GM13976 (cell line): ENCODE results near the gene C1orf116.

ENCODE experiments used
- DNase-seq: peaks from one replicate; pipeline ENCODE4 v3.0.0; 2012; ENCODE audit warnings: low spot score
- CTCF ChIP-seq: IDR thresholded peaks from 2 replicates; pipeline ENCODE4 v1.5.1; 2012; ENCODE audit warnings: borderline replicate concordance, mild to moderate bottlenecking; ENCODE audit not compliant: insufficient read depth; ENCODE audit errors: extremely low read depth, missing control alignments, control extremely low read depth
- in situ Hi-C: fragments of 300-500 bp; cut with MboI; formaldehyde crosslinking; loops from one replicate; pipeline ENCODE4 v1.12.0; 2022; ENCODE audit warnings: low sequenced_read_pairs, mixed read lengths, inconsistent platforms; ENCODE audit not compliant: unreplicated experiment

C1orf116 gene

GRCh38 chr1:207031632-207032264 is 808 bp downstream of the C1orf116 start:
- DNase-seq, result no peak
- no peak for TF ChIP-seq CTCF
- in situ Hi-C loops, result no loop called here

GRCh38 chr1:207031016-207031415 is 1.5 kb downstream of the C1orf116 start:
- in situ Hi-C loops, result no loop called here
- TF ChIP-seq CTCF, result no peak
- DNase-seq, result no peak

- TF ChIP-seq CTCF, result no peak
- in situ Hi-C loops, result no loop called here
- no peak for DNase-seq
Measured at GRCh38 chr1:207030522-207031009, 2.0 kb downstream of the C1orf116 start.

- in situ Hi-C loops, result no loop called here
- DNase-seq, result no peak
- TF ChIP-seq CTCF, result no peak
Measured at GRCh38 chr1:207029701-207030521, 2.6 kb downstream of the C1orf116 start.

- no peak for TF ChIP-seq CTCF
- in situ Hi-C loops, result no loop called here
- no peak for DNase-seq
Measured at GRCh38 chr1:207028884-207029650, 3.5 kb downstream of the C1orf116 start.

- in situ Hi-C loops, result no loop called here
- no peak for DNase-seq
- no peak for TF ChIP-seq CTCF
Measured at GRCh38 chr1:207027921-207028320, 4.6 kb downstream of the C1orf116 start.
